Peyer's patch (tissue), 4 donors: ENCODE results near the gene BCKDHB. TPM values are rescaled to one million over a fixed set of nuclear protein-coding genes. Genes with fewer than 3 reads are reported as not detected.

Experiments used
- DNase-seq, 3 donors: peaks; one replicate each; pipeline ENCODE4 v3.0.0-alpha.2; 2017 to 2019
- H3K27ac ChIP-seq, 4 donors: fragments of 200-600 bp; sonication (generic); one replicate each; pipeline ENCODE4 v1.5.1; 2016 to 2019
- H3K27me3 ChIP-seq, 2 donors: fragments of 200-600 bp; sonication (generic); one replicate each; pipeline ENCODE4 v1.5.1; 2019
- H3K36me3 ChIP-seq, 3 donors: fragments of 200-600 bp; sonication (generic); one replicate each; pipeline ENCODE4 v1.5.1; 2016 to 2019
- H3K4me1 ChIP-seq, 4 donors: fragments of 200-600 bp; sonication (generic); one replicate each; pipeline ENCODE4 v1.5.1; 2016 to 2019
- H3K4me3 ChIP-seq, 4 donors: fragments of 200-600 bp; sonication (generic); 1 replicate in 3 of 4; 2 replicates in 1 of 4; pipeline ENCODE4 v1.5.1; 2016 to 2019; ENCODE audit warnings: mild to moderate bottlenecking in 1 of 4
- H3K9me3 ChIP-seq, 4 donors: fragments of 200-600 bp; sonication (generic); one replicate each; pipeline ENCODE4 v1.5.1; 2016 to 2019; ENCODE audit warnings: mild to moderate bottlenecking in 1 of 4
- POLR2A ChIP-seq, 2 donors: fragments of 450-650 bp; IDR thresholded peaks; one replicate each; pipeline ENCODE4 v1.5.1; 2017; ENCODE audit warnings: antibody characterized with exemption in 2 of 2, mild to moderate bottlenecking in 2 of 2, moderate library complexity in 2 of 2
- total RNA-seq, 4 donors: library from RNA; depleted of rRNA; stranded (reverse); fragments of >200 nt; gene quantifications; one replicate each; pipeline ENCODE4 v1.1.0, GENCODE V29; 2016
- TF ChIP-seq, protein P1 (sequence below), 6 experiments: fragments of 450-650 bp in 4 of 6; fragments of 200-600 bp in 2 of 6; sonication (generic) in 1 of 6; IDR thresholded peaks; one replicate each; pipeline ENCODE4 v1.5.1; 2017 to 2019; ENCODE audit warnings: antibody characterized with exemption in 6 of 6, mild to moderate bottlenecking in 3 of 6, moderate library complexity in 1 of 6

The BCKDHB gene
- total RNA-seq, 4 donors from 2014 or later = 13.3 to 31.8 (median 20.1) TPM

DNA sequence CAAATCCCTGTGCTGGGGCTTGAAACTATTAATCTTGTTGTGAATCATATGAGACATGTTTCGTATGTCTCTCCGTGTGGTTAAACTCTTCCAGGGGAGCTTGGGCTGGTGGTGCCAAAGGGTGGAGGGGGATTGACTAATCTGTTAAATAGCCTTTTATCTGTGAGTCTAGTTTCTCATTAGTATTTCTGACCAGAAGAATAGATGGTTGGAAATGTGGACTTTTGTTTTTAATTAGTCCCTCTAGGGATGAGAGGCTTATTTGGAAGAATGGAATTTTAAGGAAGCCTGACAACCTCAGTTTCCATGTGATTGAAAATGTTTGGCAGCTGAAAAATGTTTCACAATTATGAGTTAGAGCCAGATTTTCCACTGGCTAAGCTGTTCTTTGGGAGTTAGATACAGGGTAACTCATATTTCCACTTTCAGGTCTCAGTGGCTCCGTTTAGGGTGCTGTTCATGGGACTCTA is 117.3 kb downstream of the BCKDHB start:
- TF ChIP-seq, protein P1, sequence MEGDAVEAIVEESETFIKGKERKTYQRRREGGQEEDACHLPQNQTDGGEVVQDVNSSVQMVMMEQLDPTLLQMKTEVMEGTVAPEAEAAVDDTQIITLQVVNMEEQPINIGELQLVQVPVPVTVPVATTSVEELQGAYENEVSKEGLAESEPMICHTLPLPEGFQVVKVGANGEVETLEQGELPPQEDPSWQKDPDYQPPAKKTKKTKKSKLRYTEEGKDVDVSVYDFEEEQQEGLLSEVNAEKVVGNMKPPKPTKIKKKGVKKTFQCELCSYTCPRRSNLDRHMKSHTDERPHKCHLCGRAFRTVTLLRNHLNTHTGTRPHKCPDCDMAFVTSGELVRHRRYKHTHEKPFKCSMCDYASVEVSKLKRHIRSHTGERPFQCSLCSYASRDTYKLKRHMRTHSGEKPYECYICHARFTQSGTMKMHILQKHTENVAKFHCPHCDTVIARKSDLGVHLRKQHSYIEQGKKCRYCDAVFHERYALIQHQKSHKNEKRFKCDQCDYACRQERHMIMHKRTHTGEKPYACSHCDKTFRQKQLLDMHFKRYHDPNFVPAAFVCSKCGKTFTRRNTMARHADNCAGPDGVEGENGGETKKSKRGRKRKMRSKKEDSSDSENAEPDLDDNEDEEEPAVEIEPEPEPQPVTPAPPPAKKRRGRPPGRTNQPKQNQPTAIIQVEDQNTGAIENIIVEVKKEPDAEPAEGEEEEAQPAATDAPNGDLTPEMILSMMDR (IDR thresholded peaks at IDR 0.05) = no peak
- TF ChIP-seq POLR2A (IDR thresholded peaks at IDR 0.05) = no peak
- DNase-seq = no peak
- H3K27me3 ChIP-seq = no peaks in the 10 kb centered on the region
- peaks cover 0 to 3% (median 0%) of the 10 kb centered on the region in 4 donors for H3K9me3 ChIP-seq
- H3K4me1 ChIP-seq = no peaks in the 10 kb centered on the region
- H3K27ac ChIP-seq = no peak overlapping the region
- peaks cover 0 to 4% (median 0%) of the 10 kb centered on the region in 3 donors for H3K36me3 ChIP-seq
- H3K4me3 ChIP-seq = no peak overlapping the region

DNA sequence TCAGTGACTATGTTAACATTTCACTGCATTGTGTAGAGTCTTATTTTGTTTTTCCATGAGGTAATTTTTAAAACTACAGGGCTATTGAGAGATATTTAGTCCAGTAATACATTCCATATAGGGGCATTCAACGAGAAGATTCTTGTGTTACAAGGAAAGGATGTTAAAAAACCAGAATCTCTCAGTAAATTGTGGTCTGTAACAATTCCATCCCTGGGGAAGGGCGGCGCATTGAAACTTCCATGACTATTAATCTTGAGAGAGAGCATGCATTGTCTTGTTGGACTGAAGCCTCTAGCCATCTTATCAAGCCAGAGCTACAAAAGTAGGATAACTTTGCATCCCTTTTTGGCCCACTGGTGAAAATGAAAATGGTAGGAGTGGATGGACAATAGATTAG is 119.7 kb downstream of the BCKDHB start:
- Histone ChIP-seq H3K27me3 (no peaks in the 10 kb centered on the region), H3K4me3 (no peak overlapping the region), H3K4me1 (no peaks in the 10 kb centered on the region), H3K27ac (no peak overlapping the region), H3K9me3 (peaks cover 0 to 3% (median 0%) of the 10 kb centered on the region in 4 donors), H3K36me3 (peaks cover 0 to 4% (median 0%) of the 10 kb centered on the region in 3 donors)
- no peak for TF ChIP-seq POLR2A (IDR thresholded peaks at IDR 0.05)
- TF ChIP-seq, protein P1 (IDR thresholded peaks at IDR 0.05) = no peak
- no peak for DNase-seq

DNA sequence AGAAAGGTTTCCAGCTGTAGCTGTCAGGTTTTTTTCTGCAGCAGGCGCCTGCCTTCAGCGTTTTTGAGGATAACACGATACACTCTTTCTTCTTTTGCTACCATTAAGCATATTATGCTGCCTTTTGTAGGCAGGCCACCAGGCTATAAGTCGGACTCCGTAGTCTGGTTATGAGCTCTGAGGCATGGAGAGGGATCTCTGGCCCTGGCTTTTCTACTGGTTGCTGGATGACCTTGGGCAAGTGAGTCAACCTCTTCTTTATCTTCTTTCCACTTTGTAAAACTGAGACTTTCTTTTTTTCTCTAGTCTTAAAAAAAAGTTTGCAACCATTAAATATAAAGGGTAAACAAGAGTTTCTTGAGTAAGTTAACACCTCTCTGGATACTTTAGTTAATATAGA is 120.2 kb downstream of the BCKDHB start:
- Histone ChIP-seq H3K4me1 (no peaks in the 10 kb centered on the region), H3K36me3 (peaks cover 0 to 4% (median 0%) of the 10 kb centered on the region in 3 donors), H3K27me3 (no peaks in the 10 kb centered on the region), H3K27ac (no peak overlapping the region), H3K9me3 (peaks cover 0 to 3% (median 0%) of the 10 kb centered on the region in 4 donors), H3K4me3 (no peak overlapping the region)
- no peak for DNase-seq
- no peak for TF ChIP-seq POLR2A (IDR thresholded peaks at IDR 0.05)
- TF ChIP-seq, protein P1 (IDR thresholded peaks at IDR 0.05) = no peak

DNA sequence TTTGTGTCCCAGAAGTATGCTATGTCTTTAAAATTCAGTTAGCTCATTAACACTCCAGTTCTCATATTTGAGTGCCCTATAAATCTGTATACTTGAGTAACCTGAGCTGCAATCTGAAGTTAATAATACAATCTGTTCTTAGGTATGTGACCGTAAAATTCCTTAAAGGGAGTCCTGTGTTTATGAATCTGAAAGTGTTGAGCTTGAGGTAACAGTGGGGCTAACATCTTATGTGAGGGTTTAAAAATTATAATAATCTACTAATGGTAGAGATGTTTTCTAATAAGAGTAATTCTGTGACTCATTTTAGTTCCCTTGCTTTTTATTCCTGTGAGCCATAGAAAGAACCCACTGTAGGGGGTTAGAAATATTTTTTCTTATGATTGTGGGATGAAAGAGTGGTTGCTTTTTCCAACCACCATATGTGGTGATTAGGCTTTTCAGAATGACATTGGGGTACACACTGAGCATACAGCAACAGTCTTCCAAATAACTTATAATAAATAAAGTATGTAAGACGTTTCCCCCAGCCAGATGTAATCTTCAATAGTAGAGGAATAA is 121.2 kb downstream of the BCKDHB start:
- DNase-seq = no peak
- peaks cover 0 to 4% (median 0%) of the 10 kb centered on the region in 3 donors for H3K36me3 ChIP-seq
- H3K4me1 ChIP-seq = no peaks in the 10 kb centered on the region
- no peaks in the 10 kb centered on the region for H3K27me3 ChIP-seq
- no peak overlapping the region for H3K27ac ChIP-seq
- TF ChIP-seq, protein P1 (IDR thresholded peaks at IDR 0.05) = no peak
- TF ChIP-seq POLR2A (IDR thresholded peaks at IDR 0.05) = no peak
- no peak overlapping the region for H3K4me3 ChIP-seq
- H3K9me3 ChIP-seq = peaks cover 0 to 3% (median 0%) of the 10 kb centered on the region in 4 donors

DNA sequence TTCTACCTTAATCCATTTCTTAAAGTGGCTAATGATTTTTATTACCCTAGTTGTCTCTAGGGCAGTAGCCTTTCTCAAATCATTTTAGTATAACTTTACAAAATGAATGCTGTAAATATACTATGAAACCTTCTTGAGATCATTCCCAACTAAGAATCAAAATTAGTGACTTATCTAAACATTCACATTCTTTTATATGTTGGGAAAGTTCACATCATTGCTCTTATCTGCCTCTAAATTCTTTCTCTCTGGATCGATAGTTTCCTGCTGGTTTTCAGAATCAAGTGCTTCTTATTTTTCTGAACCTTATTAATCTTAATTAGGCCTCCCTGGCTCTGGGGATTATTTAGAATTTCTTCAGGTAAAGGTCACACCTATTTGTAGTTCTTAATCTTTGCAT is 126.8 kb downstream of the BCKDHB start:
- Histone ChIP-seq H3K36me3 (no peaks in the 10 kb centered on the region), H3K27me3 (no peaks in the 10 kb centered on the region), H3K9me3 (no peaks in the 10 kb centered on the region), H3K27ac (no peak overlapping the region), H3K4me3 (no peak overlapping the region), H3K4me1 (no peaks in the 10 kb centered on the region)
- no peak for DNase-seq
- no peak for TF ChIP-seq POLR2A (IDR thresholded peaks at IDR 0.05)
- TF ChIP-seq, protein P1 (IDR thresholded peaks at IDR 0.05) = no peak
